ACC112 (cell line): Measurements from ENCODE around the gene MGAM2.

Experiments used
- H2AFZ ChIP-seq: fragments of 200-600 bp; sonication (generic); one replicate; pipeline ENCODE4 v1.6.0; 2017; ENCODE audit warnings: antibody characterized with exemption, low read length; ENCODE audit not compliant: unreplicated experiment
- H3K27ac ChIP-seq: fragments of 200-600 bp; sonication (generic); 2 replicates; pipeline ENCODE4 v1.5.1; 2014; ENCODE audit warnings: low read depth, mild to moderate bottlenecking, antibody characterized with exemption, low read length, moderate library complexity
- H3K27me3 ChIP-seq: fragments of 200-600 bp; sonication (generic); 2 replicates; pipeline ENCODE4 v1.6.1; 2014; ENCODE audit warnings: mild to moderate bottlenecking, antibody characterized with exemption, low read length, moderate library complexity, mixed read lengths; ENCODE audit not compliant: insufficient read depth
- H3K36me3 ChIP-seq: fragments of 200-600 bp; sonication (generic); 2 replicates; pipeline ENCODE4 v1.6.1; 2016; ENCODE audit warnings: mild to moderate bottlenecking, antibody characterized with exemption, low read length, moderate library complexity, mixed read lengths; ENCODE audit not compliant: insufficient read depth
- H3K4me1 ChIP-seq: fragments of 200-600 bp; sonication (generic); one replicate; pipeline ENCODE4 v1.6.1; 2016; ENCODE audit warnings: low read length, mixed read lengths; ENCODE audit not compliant: insufficient read depth, unreplicated experiment, control insufficient read depth
- H3K4me3 ChIP-seq: fragments of 200-600 bp; sonication (generic); 2 replicates; pipeline ENCODE4 v1.5.1; 2014; ENCODE audit warnings: mild to moderate bottlenecking, low read depth, low read length
- H3K79me2 ChIP-seq: fragments of 200-600 bp; sonication (generic); one replicate; pipeline ENCODE4 v1.6.0; 2016; ENCODE audit warnings: low read length; ENCODE audit not compliant: control insufficient read depth, unreplicated experiment, insufficient read depth

Gene MGAM2

DNA sequence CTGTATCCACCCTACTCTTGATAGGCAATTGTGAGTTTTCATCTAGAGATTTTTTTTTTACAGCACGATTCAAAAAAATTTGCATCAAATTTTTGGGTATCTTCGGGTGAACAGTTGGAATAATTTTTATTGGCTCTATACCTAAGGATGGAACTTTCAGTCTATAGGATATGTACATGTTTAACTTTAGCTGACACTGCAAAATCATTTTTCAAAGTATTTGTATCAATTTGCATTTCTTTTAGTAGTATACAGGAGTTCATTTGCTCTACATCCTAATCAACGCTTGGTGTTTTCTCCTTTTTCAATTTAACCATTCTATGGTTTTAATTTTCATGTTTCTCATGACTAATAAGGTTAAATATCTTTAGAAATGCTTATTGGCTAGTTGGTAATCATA is 11.7 kb downstream of the MGAM2 start:
- Histone ChIP-seq H2AFZ (no peak overlapping the region), H3K36me3 (no peaks in the 10 kb centered on the region)

DNA sequence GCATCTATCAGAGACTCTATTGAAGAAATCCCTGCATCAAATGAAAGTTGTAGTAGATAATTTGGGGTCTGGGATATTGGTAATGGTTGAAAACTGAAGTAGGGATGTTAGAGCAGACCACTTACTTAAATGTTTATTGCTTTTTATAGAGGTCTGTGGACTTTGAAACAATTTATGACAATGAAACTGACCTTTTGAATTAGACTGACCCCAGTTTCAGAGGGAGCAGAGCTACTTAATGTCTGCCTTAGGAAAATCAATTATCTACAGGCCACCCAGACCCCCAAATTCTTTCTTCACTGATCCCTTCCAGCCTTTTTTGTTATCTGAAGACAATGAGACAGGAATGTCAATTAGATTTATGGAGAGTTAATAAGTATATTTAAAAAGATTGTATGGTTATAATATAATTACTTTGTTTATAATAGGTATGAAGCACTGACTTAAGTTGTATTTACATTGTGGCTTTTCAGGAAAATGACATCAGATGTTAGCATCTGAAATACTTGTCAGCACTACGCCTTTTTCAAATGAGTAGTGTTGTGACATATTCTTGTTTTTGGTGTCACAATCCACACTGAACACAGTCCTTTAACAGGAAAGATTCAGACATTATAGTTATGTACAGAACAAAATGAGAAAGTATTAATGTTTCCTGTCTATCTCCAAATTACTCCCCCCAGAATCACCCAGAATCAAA is 13.9 kb downstream of the MGAM2 start:
- no peak overlapping the region for H3K4me3 ChIP-seq
- no peak overlapping the region for H3K27ac ChIP-seq
- no peaks in the 10 kb centered on the region for H3K79me2 ChIP-seq
- no peaks in the 10 kb centered on the region for H3K4me1 ChIP-seq
- no peaks in the 10 kb centered on the region for H3K27me3 ChIP-seq
- no peak overlapping the region for H2AFZ ChIP-seq
- H3K36me3 ChIP-seq, result no peaks in the 10 kb centered on the region

More for the DNA sequence above, 11.7 kb downstream of the MGAM2 start:
- Histone ChIP-seq H3K4me1 (no peaks in the 10 kb centered on the region), H3K4me3 (no peak overlapping the region), H3K27ac (no peak overlapping the region), H3K27me3 (no peaks in the 10 kb centered on the region), H3K79me2 (no peaks in the 10 kb centered on the region)

DNA sequence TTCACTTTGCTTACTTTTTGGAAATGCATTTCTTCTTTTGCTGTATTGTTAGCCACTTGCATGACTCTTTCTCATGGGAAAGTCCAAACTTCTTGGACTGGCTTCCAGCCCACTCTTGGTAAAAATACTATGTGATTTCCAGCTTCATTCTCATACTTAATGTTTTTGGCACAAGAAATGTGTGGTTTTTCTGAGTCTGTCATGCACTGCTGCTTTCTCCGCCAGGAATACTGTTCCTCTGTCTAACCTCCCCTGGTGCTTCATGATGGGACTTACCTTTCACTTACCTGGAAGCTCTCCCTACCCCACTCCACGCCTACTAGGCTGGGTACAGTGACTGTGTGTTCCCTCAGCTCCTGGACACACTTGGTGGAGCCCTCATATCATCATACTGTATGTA is 18.7 kb downstream of the MGAM2 start:
- H3K79me2 ChIP-seq, result no peaks in the 10 kb centered on the region
- no peak overlapping the region for H3K4me3 ChIP-seq
- no peaks in the 10 kb centered on the region for H3K36me3 ChIP-seq
- H2AFZ ChIP-seq, result peak overlapping the region; percentile 25
- H3K27ac ChIP-seq, result no peak overlapping the region
- H3K4me1 ChIP-seq, result no peaks in the 10 kb centered on the region
- no peaks in the 10 kb centered on the region for H3K27me3 ChIP-seq

DNA sequence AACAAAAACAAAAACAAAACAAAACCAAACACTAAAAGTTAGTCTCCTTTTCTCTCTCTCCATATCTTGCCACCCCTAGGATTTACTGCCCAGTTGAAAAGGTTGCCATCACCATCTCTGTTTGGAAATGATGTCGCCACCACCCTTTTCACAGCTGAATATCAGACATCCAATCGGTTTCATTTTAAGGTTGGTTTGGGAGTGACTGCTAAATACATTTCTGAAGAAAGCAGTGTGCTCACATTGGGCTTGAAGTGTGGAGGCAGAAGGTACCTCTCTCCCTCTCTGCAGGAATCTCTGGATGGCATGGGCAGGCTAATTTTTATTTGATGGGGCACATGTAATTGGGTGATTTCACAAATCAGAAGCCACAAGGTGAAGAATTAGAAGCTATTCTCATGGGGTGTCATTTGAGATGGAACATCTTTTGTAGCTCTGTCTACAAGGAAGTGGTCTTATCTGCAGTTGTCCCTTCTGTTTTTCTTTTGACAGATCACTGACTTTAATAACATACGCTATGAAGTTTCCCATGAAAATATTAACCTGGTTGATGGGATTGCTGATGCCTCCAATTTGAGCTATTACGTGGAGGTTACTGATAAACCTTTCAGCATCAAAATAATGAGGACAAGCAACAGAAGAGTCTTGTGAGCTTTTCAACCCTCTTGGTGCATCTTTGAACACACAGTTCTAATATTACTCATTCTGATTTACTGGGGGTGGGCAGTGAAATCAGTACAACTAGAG is 20.1 kb downstream of the MGAM2 start:
- H3K79me2 ChIP-seq, result no peaks in the 10 kb centered on the region
- no peaks in the 10 kb centered on the region for H3K36me3 ChIP-seq
- no peak overlapping the region for H2AFZ ChIP-seq
- no peaks in the 10 kb centered on the region for H3K27me3 ChIP-seq
- H3K4me3 ChIP-seq, result no peak overlapping the region
- no peaks in the 10 kb centered on the region for H3K4me1 ChIP-seq
- no peak overlapping the region for H3K27ac ChIP-seq

DNA sequence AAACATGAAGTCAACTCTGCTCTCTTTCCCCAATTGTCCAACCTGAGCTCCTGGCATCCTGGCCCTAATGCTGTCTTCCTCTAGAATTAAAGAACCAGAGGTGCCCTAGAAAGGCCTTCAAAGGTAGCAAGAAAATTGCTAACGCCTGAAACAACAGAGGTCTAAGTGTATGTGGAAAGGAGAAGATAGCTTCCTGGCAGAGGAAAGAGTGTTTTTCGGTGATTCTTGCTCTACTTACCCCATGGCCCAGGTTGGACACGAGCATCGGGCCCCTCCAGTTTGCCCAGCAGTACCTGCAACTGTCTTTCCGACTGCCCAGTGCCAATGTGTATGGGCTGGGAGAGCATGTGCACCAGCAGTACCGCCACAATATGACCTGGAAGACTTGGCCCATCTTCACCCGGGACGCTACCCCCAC is 22.2 kb downstream of the MGAM2 start:
- Histone ChIP-seq H3K4me1 (no peaks in the 10 kb centered on the region), H3K79me2 (no peaks in the 10 kb centered on the region), H3K36me3 (no peaks in the 10 kb centered on the region), H3K4me3 (no peak overlapping the region), H2AFZ (no peak overlapping the region), H3K27ac (no peak overlapping the region), H3K27me3 (no peaks in the 10 kb centered on the region)

DNA sequence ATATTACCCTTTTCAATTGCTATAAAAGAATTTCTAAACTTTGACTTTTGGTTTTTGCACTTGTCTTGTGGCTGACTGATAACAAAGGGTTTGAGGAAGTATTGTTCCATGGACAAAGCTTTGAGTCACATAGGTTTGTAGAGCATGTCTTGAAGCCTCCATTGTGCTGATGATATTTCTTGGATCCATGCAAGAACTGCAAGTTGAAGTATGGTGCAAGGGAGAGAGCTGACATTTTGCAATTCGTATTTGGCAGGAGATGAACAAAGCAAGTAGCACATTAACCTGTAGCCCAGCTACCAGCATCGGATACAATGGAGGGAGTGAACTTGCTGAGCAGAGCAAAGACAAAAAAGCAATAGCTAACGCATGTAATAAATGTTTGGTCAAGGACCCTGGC is 23.4 kb downstream of the MGAM2 start:
- Histone ChIP-seq H2AFZ (no peak overlapping the region), H3K4me1 (no peaks in the 10 kb centered on the region), H3K27ac (no peak overlapping the region), H3K4me3 (no peak overlapping the region), H3K79me2 (no peaks in the 10 kb centered on the region), H3K36me3 (no peaks in the 10 kb centered on the region), H3K27me3 (no peaks in the 10 kb centered on the region)

DNA sequence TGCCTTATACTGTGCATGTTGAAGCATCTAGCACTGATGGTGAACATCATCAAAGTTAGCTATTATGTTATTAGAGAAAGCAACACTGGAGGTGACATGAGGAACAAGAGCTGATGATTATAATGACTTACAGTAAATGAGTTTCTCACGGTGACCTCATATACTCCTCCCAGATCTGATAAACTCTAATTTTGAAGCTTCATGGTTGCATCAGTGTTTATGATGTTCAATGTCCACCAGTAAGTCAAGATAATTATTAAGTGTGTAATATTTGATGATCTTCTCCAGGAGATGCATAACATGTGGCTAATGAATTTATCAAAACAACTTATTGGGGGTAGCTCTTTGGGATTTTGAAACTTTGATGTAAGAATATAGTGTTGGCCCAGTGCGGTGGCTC is 27.5 kb downstream of the MGAM2 start:
- Histone ChIP-seq H3K4me3 (no peak overlapping the region), H3K27me3 (no peaks in the 10 kb centered on the region), H3K36me3 (no peaks in the 10 kb centered on the region), H2AFZ (no peak overlapping the region), H3K27ac (no peak overlapping the region), H3K79me2 (no peaks in the 10 kb centered on the region), H3K4me1 (no peaks in the 10 kb centered on the region)

DNA sequence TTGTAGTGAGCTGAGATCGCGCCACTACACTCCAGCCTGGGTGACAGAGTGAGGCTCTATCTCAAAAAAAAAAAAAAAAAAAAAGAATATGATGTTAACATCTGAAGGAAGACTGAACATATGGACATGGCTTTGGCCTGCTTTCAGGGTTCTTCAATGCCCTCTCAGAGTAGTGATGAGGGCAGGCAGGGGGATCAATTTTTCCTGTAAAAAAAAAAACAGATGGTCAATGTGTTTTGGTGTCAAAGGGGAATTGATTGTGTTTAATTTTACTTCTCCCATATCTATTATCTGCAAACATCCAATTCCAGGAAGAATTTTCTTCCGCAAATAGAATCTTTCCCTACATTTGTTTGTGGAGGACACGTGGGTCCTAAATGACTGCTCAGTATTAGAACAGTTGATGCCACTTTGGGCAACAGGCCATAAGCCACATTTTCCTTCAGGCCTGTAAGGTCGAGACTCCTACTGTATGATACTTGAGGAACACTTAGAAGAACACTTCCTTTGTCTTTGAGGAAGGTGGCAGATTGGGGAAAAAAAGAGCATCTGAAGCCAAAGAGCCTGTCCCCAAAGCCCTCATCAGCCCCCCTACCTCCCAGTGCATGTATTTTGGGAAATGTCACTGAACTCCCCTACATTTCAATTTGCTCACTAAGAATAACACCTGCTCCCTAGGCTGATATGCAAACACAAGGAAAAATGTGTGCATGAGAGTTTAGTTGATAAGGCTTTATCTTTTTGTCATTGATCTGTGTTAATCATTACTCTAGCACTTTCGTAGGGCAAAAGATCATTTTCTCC is 28.3 kb downstream of the MGAM2 start:
- H3K4me3 ChIP-seq, result no peak overlapping the region
- H3K4me1 ChIP-seq, result no peaks in the 10 kb centered on the region
- H3K79me2 ChIP-seq, result no peaks in the 10 kb centered on the region
- no peak overlapping the region for H3K27ac ChIP-seq
- H3K36me3 ChIP-seq, result no peaks in the 10 kb centered on the region
- H3K27me3 ChIP-seq, result no peaks in the 10 kb centered on the region; the same call in 1 of the 2 replicates
- H2AFZ ChIP-seq, result no peak overlapping the region

DNA sequence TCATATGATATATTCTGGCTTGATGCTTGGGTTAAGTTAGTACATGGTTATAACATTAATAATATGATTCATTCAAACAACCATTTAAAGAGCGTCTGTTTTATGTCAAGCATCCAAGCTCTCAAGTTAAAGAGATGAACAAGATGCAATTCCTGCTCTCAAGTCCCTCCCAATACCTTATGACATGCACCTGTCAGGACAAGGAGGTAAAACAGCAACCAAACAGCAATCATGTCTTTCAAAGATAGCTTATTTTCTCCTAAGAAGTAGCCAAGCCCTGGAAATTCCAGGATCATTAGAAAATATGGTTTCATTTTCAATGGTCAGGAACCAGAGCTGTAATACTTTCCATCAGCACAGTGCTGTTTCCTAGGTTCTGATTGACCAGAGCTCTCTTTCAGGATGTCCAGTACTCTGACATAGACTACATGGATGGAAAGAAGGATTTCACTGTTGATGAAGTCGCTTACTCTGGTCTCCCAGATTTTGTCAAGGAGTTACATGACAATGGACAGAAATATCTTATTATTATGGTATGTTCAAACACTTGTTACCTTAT is 29.0 kb downstream of the MGAM2 start:
- no peaks in the 10 kb centered on the region for H3K4me1 ChIP-seq
- no peak overlapping the region for H2AFZ ChIP-seq
- H3K36me3 ChIP-seq, result no peaks in the 10 kb centered on the region
- H3K4me3 ChIP-seq, result no peak overlapping the region
- no peaks in the 10 kb centered on the region for H3K79me2 ChIP-seq
- H3K27ac ChIP-seq, result no peak overlapping the region
- no peaks in the 10 kb centered on the region; the same call in 1 of the 2 replicates for H3K27me3 ChIP-seq

DNA sequence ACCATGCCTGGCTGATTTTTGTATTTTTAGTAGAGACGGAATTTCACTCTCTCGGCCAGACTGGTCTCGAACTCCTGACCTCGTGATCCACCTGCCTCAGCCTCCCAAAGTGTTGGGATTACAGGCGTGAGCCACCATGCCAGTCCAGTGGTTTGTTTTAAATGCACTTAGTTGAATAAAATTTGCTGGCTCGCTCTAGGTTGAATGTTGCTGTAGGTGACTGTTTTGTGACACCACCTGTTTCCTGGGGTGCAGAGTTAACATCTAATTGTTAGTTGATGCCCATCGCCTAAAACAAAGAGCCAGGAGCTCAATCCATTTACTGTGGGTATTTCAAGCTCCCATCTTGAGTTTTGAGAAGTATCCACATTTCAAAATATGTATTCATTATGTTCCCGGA is 31.2 kb downstream of the MGAM2 start:
- H3K4me1 ChIP-seq, result no peaks in the 10 kb centered on the region
- no peaks in the 10 kb centered on the region; the same call in 1 of the 2 replicates for H3K27me3 ChIP-seq
- no peaks in the 10 kb centered on the region for H3K36me3 ChIP-seq
- no peaks in the 10 kb centered on the region for H3K79me2 ChIP-seq
- no peak overlapping the region for H3K27ac ChIP-seq
- no peak overlapping the region for H2AFZ ChIP-seq
- H3K4me3 ChIP-seq, result no peak overlapping the region
